ENCODE results near the gene CHURC1. TPM values are rescaled to one million over a fixed set of nuclear protein-coding genes. Genes with fewer than 3 reads are reported as not detected.

Gene CHURC1
- total and polyA plus RNA-seq, 4 donors: 37.2 to 62.6 (median 46.9) TPM

GRCh38 chr14:64937821-64938193, 23.6 kb downstream of the CHURC1 start:
- peaks cover 1 to 4% (median 2%) of the 10 kb centered on the region in 4 donors for H3K36me3 ChIP-seq (ENCODE audit: control insufficient read depth in 4 of 4, insufficient read depth in 4 of 4, low read length in 4 of 4)
- no peak overlapping the region for H3K4me3 ChIP-seq
- H3K9ac ChIP-seq (ENCODE audit: insufficient read depth in 1 of 2, low read length in 2 of 2): no peak overlapping the region
- DNase-seq: peak in 2 of 3 donors; percentile 16 to 18
- no peak for ATAC-seq (ENCODE audit: insufficient read depth, low FRiP score)
- TF ChIP-seq CTCF (IDR thresholded peaks at IDR 0.05; ENCODE audit: control extremely low read depth, extremely low read depth): no peak
- H3K27ac ChIP-seq (ENCODE audit: low read depth in 1 of 2, low read length in 1 of 2): no peak overlapping the region
- WGBS, 2 donors: 98 to 100% methylated on average over 1 of the region's 1 CpG
- no peaks in the 10 kb centered on the region for H3K27me3 ChIP-seq (ENCODE audit: control insufficient read depth in 3 of 3, insufficient read depth in 3 of 3, low read length in 2 of 3)
- H3K4me1 ChIP-seq (ENCODE audit: control insufficient read depth in 5 of 5, insufficient read depth in 5 of 5, low read length in 5 of 5): peaks cover 0 to 7% (median 0%) of the 10 kb centered on the region in 5 donors
- no peaks in the 10 kb centered on the region for H3K9me3 ChIP-seq (ENCODE audit: control insufficient read depth in 4 of 4, insufficient read depth in 3 of 4, low read length in 3 of 4)

GRCh38 chr14:64938972-64939816, 24.9 kb downstream of the CHURC1 start:
- ATAC-seq (ENCODE audit: insufficient read depth, low FRiP score) (no peak), DNase-seq (no peak)
- H3K27me3 ChIP-seq (ENCODE audit: control insufficient read depth in 3 of 3, insufficient read depth in 3 of 3, low read length in 2 of 3): no peaks in the 10 kb centered on the region
- H3K36me3 ChIP-seq (ENCODE audit: control insufficient read depth in 4 of 4, insufficient read depth in 4 of 4, low read length in 4 of 4): peaks cover 0 to 5% (median 0%) of the 10 kb centered on the region in 4 donors
- H3K4me1 ChIP-seq (ENCODE audit: control insufficient read depth in 5 of 5, insufficient read depth in 5 of 5, low read length in 5 of 5): peaks cover 0 to 7% (median 0%) of the 10 kb centered on the region in 5 donors
- WGBS, 2 donors: 95 to 97% methylated on average over 17 of the region's 17 CpGs
- TF ChIP-seq CTCF (IDR thresholded peaks at IDR 0.05; ENCODE audit: control extremely low read depth, extremely low read depth): no peak
- H3K9me3 ChIP-seq (ENCODE audit: control insufficient read depth in 4 of 4, insufficient read depth in 3 of 4, low read length in 3 of 4): no peaks in the 10 kb centered on the region
- H3K4me3 ChIP-seq: no peak overlapping the region
- no peak overlapping the region for H3K9ac ChIP-seq (ENCODE audit: insufficient read depth in 1 of 2, low read length in 2 of 2)
- H3K27ac ChIP-seq (ENCODE audit: low read depth in 1 of 2, low read length in 1 of 2): no peak overlapping the region

GRCh38 chr14:64939817-64940190, 25.5 kb downstream of the CHURC1 start:
- Histone ChIP-seq H3K4me3 (no peak overlapping the region), H3K27ac (ENCODE audit: low read depth in 1 of 2, low read length in 1 of 2) (no peak overlapping the region), H3K9me3 (ENCODE audit: control insufficient read depth in 4 of 4, insufficient read depth in 3 of 4, low read length in 3 of 4) (no peaks in the 10 kb centered on the region), H3K27me3 (ENCODE audit: control insufficient read depth in 3 of 3, insufficient read depth in 3 of 3, low read length in 2 of 3) (no peaks in the 10 kb centered on the region), H3K36me3 (ENCODE audit: control insufficient read depth in 4 of 4, insufficient read depth in 4 of 4, low read length in 4 of 4) (peaks cover 0 to 5% (median under 1%) of the 10 kb centered on the region in 4 donors), H3K4me1 (ENCODE audit: control insufficient read depth in 5 of 5, insufficient read depth in 5 of 5, low read length in 5 of 5) (peaks cover 0 to 4% (median 0%) of the 10 kb centered on the region in 5 donors), H3K9ac (ENCODE audit: insufficient read depth in 1 of 2, low read length in 2 of 2) (no peak overlapping the region)
- no peak for TF ChIP-seq CTCF (IDR thresholded peaks at IDR 0.05; ENCODE audit: control extremely low read depth, extremely low read depth)
- 81 to 90% methylated on average over 3 of the region's 3 CpGs for WGBS, 2 donors
- DNase-seq (no peak), ATAC-seq (ENCODE audit: insufficient read depth, low FRiP score) (no peak)

Measured in lung (tissue), 12 donors.